OCI-LY3 (cell line): ENCODE measurements around the gene ZNF570.

Experiments used
- EZH2phosphoT487 ChIP-seq: fragments of 200-600 bp; shearing (Covaris generic); IDR thresholded peaks from 2 replicates; pipeline ENCODE4 v1.6.1; 2018; ENCODE audit warnings: antibody characterized with exemption, mixed run types, low read depth
- TF ChIP-seq, protein P1 (sequence below): fragments of 200-600, 300-600 bp; sonication (generic); IDR thresholded peaks from 2 replicates; pipeline ENCODE4 v1.5.1; 2014; ENCODE audit warnings: antibody characterized with exemption, low read length, low read depth

DNA sequence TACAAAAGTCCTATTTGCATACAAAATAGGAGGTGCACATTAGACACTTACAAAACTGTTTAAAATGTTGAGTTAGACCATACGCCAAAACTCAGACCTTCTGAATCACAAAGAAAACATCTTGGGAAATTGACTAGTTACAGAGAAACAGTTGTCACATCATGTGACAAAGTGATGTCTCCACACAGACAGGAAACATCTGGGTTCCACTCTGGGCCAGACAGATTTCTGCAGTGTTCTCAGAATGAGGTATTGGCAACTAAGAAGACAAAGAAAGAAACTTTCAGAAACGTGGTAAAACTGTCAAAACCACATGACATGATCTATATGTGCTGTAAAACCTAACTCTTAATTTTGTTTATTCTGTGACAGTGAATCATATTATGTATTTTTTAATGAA is 44.2 kb downstream of the ZNF570 start:
- TF ChIP-seq, protein P1, sequence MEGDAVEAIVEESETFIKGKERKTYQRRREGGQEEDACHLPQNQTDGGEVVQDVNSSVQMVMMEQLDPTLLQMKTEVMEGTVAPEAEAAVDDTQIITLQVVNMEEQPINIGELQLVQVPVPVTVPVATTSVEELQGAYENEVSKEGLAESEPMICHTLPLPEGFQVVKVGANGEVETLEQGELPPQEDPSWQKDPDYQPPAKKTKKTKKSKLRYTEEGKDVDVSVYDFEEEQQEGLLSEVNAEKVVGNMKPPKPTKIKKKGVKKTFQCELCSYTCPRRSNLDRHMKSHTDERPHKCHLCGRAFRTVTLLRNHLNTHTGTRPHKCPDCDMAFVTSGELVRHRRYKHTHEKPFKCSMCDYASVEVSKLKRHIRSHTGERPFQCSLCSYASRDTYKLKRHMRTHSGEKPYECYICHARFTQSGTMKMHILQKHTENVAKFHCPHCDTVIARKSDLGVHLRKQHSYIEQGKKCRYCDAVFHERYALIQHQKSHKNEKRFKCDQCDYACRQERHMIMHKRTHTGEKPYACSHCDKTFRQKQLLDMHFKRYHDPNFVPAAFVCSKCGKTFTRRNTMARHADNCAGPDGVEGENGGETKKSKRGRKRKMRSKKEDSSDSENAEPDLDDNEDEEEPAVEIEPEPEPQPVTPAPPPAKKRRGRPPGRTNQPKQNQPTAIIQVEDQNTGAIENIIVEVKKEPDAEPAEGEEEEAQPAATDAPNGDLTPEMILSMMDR: no peak
- no peak for TF ChIP-seq EZH2phosphoT487
